ENCODE results near the gene SDF4. TPM values are rescaled to one million over a fixed set of nuclear protein-coding genes. Genes with fewer than 3 reads are reported as not detected.

The SDF4 gene
- total and polyA plus RNA-seq, 2 of the 4 experiments (the other 2 are of a cell fraction), result 57.0 to 250 TPM

- in situ Hi-C loops (cut with MboI; ENCODE audit: low sequenced_read_pairs), result no loop called here
- no peaks in the 10 kb centered on the region for H3K79me1 ChIP-seq (ENCODE audit: low read depth in 1 of 2, low read length in 2 of 2)
- no peak overlapping the region for H2BK20ac ChIP-seq (ENCODE audit: low read depth, low read length)
- BruUV-seq (replicated peaks), result no TSS peak
- H4K91ac ChIP-seq (ENCODE audit: insufficient read depth, low read depth, low read length), result no peak overlapping the region
- no peak overlapping the region for H3K18ac ChIP-seq (ENCODE audit: low read depth, low read length)
- H4K20me1 ChIP-seq (ENCODE audit: insufficient read depth, low read length), result peaks cover 8% of the 10 kb centered on the region
- no peak overlapping the region for H3K56ac ChIP-seq (ENCODE audit: extremely low read depth, insufficient read depth, low read length)
- DNase-seq, result no peak
- no peak overlapping the region for H2BK5ac ChIP-seq (ENCODE audit: low read depth, low read length, poor library complexity, severe bottlenecking)
- H3K4ac ChIP-seq (ENCODE audit: low read depth, low read length), result no peak overlapping the region
- no peak overlapping the region for H4K8ac ChIP-seq (ENCODE audit: low read depth in 2 of 2, low read length in 2 of 2)
- no peak overlapping the region for H3K27ac ChIP-seq (ENCODE audit: insufficient read depth, low read length)
- H3K4me2 ChIP-seq (ENCODE audit: low read depth, low read length), result no peak overlapping the region
- H3K36me3 ChIP-seq (ENCODE audit: control insufficient read depth, insufficient read depth, low read length), result peaks cover 4% of the 10 kb centered on the region; the same call in 1 of the 2 replicates
- no peak overlapping the region for H3K4me3 ChIP-seq (ENCODE audit: insufficient read depth, low read depth, low read length)
- H4K5ac ChIP-seq (ENCODE audit: low read depth, low read length), result no peak overlapping the region
- dilution Hi-C loops (cut with HindIII; ENCODE audit: low sequenced_read_pairs, unreplicated experiment), result no loop called here
- ChIA-PET CTCF (no interaction called here), POLR2A (ENCODE audit: unreplicated experiment) (no interaction called here)
- H2AK9ac ChIP-seq (replicated peaks; ENCODE audit: low read depth, low read length, poor library complexity), result no peak overlapping the region
- no peaks in the 10 kb centered on the region for H3K9me1 ChIP-seq (ENCODE audit: insufficient read depth, low read length)
- intact Hi-C loops (cut with micrococcal nuclease), result no loop called here
- H2BK15ac ChIP-seq (ENCODE audit: low read depth, low read length), result no peak overlapping the region
- H3K27me3 ChIP-seq (ENCODE audit: control insufficient read depth, insufficient read depth, low read length), result no peaks in the 10 kb centered on the region; the same call in 1 of the 2 replicates
- H3K23ac ChIP-seq (ENCODE audit: low read depth, low read length), result no peak overlapping the region
- 96% methylated on average over 13 of the region's 31 CpGs; no CpG with 5 or more reads in 1 of the 2 experiments for WGBS, 2 experiments (ENCODE audit: extremely low coverage in 2 of 2, insufficient read length in 1 of 2)
- no peak overlapping the region for H3K9ac ChIP-seq (ENCODE audit: low read depth, low read length)
- H3K14ac ChIP-seq (replicated peaks; ENCODE audit: low read depth, low read length), result no peak overlapping the region
- H3K4me1 ChIP-seq (ENCODE audit: control insufficient read depth, insufficient read depth, low read length), result peaks cover 12% of the 10 kb centered on the region
- H2AFZ ChIP-seq (replicated peaks; ENCODE audit: low read length, poor library complexity), result no peak overlapping the region
- peak overlapping the region; percentile 28; the same call in 1 of the 2 replicates for H2AK5ac ChIP-seq (ENCODE audit: low read depth, low read length)
- no peak for ATAC-seq (ENCODE audit: low read depth)
- H3K9me3 ChIP-seq (ENCODE audit: control insufficient read depth, insufficient read depth, low read length), result no peaks in the 10 kb centered on the region
- H2BK120ac ChIP-seq (ENCODE audit: low read depth, low read length), result no peak overlapping the region
- no peak for TF ChIP-seq CTCF (conservative IDR thresholded peaks at IDR 0.05; ENCODE audit: low read depth, low read length)
- TF ChIP-seq MAZ (IDR thresholded peaks at IDR 0.05; ENCODE audit: borderline replicate concordance, low read depth, low read length), result no peak
- TF ChIP-seq BHLHE40 (IDR thresholded peaks at IDR 0.05; ENCODE audit: low read depth, low read length), result no peak
- TF ChIP-seq RFX5 (IDR thresholded peaks at IDR 0.05; ENCODE audit: low read depth, low read length), result no peak
- TF ChIP-seq USF2 (IDR thresholded peaks at IDR 0.05; ENCODE audit: low read depth, low read length), result no peak
- TF ChIP-seq MAFK (IDR thresholded peaks at IDR 0.05; ENCODE audit: low read depth, low read length), result no peak
- no peak for TF ChIP-seq FOS (IDR thresholded peaks at IDR 0.05; ENCODE audit: low read depth, low read length)
- TF ChIP-seq, protein P1, sequence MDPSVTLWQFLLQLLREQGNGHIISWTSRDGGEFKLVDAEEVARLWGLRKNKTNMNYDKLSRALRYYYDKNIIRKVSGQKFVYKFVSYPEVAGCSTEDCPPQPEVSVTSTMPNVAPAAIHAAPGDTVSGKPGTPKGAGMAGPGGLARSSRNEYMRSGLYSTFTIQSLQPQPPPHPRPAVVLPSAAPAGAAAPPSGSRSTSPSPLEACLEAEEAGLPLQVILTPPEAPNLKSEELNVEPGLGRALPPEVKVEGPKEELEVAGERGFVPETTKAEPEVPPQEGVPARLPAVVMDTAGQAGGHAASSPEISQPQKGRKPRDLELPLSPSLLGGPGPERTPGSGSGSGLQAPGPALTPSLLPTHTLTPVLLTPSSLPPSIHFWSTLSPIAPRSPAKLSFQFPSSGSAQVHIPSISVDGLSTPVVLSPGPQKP (IDR thresholded peaks at IDR 0.05; ENCODE audit: borderline replicate concordance, low read depth, low read length), result no peak
- TF ChIP-seq POLR2A (IDR thresholded peaks at IDR 0.05; ENCODE audit: low read depth, low read length), result no peak
- no peak for TF ChIP-seq MXI1 (IDR thresholded peaks at IDR 0.05; ENCODE audit: borderline replicate concordance, low read depth, low read length)
- no peak for TF ChIP-seq NFE2L2 (IDR thresholded peaks at IDR 0.05; ENCODE audit: low read depth, low read length)
- TF ChIP-seq SMC3 (IDR thresholded peaks at IDR 0.05; ENCODE audit: low read depth, low read length), result no peak
- TF ChIP-seq CHD1 (IDR thresholded peaks at IDR 0.05; ENCODE audit: low read depth, low read length), result no peak
- no peak for TF ChIP-seq RAD21 (IDR thresholded peaks at IDR 0.05; ENCODE audit: low read length)
- no peak for TF ChIP-seq CEBPB (IDR thresholded peaks at IDR 0.05; ENCODE audit: low read depth, low read length)
These were observed 20.9 kb downstream of the SDF4 start for GRCh38 chr1:1210726-1211540.

All from IMR-90 (cell line).